Right atrium auricular region (tissue), 2 donors: ENCODE data around the gene VAV1. TPM values are rescaled to one million over a fixed set of nuclear protein-coding genes. Genes with fewer than 3 reads are reported as not detected.
"Not testable (repeated sequence)": the region's sequence is repeated elsewhere in the genome, so short reads cannot be mapped to it uniquely, and the experiment has no call there.

Experiments used
- DNase-seq: peaks from one replicate; pipeline ENCODE4 v3.0.0-alpha.2; 2019; ENCODE audit warnings: low spot score
- H3K27ac ChIP-seq, 2 donors: fragments of 200-600 bp; sonication (generic); 1 replicate in 1 of 2; 2 replicates in 1 of 2; pipeline ENCODE4 v1.5.1; 2016 to 2019
- H3K27me3 ChIP-seq, 2 donors: fragments of 200-600 bp; sonication (generic); one replicate each; pipeline versions ENCODE4 v1.5.1 to v1.6.0; 2017 to 2019
- H3K36me3 ChIP-seq: fragments of 200-600 bp; sonication (generic); one replicate; pipeline ENCODE4 v1.5.1; 2016
- H3K4me1 ChIP-seq, 2 donors: fragments of 200-600 bp; sonication (generic); one replicate each; pipeline versions ENCODE4 v1.5.1 to v1.6.0; 2017 to 2019
- H3K4me3 ChIP-seq, 2 donors: fragments of 200-600 bp; sonication (generic); 1 replicate in 1 of 2; 2 replicates in 1 of 2; pipeline ENCODE4 v1.5.1; 2017 to 2019; ENCODE audit warnings: mild to moderate bottlenecking in 1 of 2, moderate library complexity in 1 of 2
- H3K9me3 ChIP-seq, 2 donors: fragments of 200-600 bp; sonication (generic); one replicate each; pipeline ENCODE4 v1.5.1; 2019
- CTCF ChIP-seq, 2 donors: fragments of 200-600 bp; sonication (generic); IDR thresholded peaks; one replicate each; pipeline ENCODE4 v1.5.1; 2019; ENCODE audit warnings: antibody characterized with exemption in 2 of 2
- total RNA-seq, 2 donors: library from RNA; depleted of rRNA; stranded (reverse); fragments of >200 nt; gene quantifications; one replicate each; pipeline ENCODE4 v1.1.0, GENCODE V29; 2016

The VAV1 gene
- total RNA-seq, 2 donors from 2014 or later, result 0.52 to 1.4 TPM

DNA sequence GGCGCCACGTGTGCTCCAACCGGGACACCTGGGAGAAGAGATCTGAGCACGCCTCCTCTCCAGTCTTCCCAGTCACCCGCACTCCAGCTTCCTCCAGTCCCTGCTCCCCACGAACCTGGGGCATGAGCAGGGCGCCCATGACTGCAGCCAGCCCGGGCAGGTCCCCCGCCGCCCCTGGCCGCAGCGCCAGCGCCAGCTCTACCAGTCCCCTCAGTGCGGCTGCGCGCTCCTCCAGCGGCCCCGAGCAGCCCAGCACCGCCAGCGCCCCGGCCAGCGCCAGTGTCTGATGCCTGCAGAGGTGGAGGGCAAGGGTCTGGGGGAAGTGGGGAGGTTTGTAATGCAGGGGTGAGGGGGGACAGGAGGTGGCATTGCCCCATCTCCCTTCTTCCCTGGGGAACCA, 18.4 kb upstream of the VAV1 start:
- H3K4me3 ChIP-seq, result no peak overlapping the region
- no peak for TF ChIP-seq CTCF (IDR thresholded peaks at IDR 0.05)
- no peak overlapping the region for H3K27ac ChIP-seq
- H3K4me1 ChIP-seq, result peaks cover 0 to 13% of the 10 kb centered on the region in 2 donors
- H3K27me3 ChIP-seq, result no peaks in the 10 kb centered on the region
- no peaks in the 10 kb centered on the region for H3K9me3 ChIP-seq
- H3K36me3 ChIP-seq, result peaks cover 36% of the 10 kb centered on the region
- DNase-seq, result no peak

DNA sequence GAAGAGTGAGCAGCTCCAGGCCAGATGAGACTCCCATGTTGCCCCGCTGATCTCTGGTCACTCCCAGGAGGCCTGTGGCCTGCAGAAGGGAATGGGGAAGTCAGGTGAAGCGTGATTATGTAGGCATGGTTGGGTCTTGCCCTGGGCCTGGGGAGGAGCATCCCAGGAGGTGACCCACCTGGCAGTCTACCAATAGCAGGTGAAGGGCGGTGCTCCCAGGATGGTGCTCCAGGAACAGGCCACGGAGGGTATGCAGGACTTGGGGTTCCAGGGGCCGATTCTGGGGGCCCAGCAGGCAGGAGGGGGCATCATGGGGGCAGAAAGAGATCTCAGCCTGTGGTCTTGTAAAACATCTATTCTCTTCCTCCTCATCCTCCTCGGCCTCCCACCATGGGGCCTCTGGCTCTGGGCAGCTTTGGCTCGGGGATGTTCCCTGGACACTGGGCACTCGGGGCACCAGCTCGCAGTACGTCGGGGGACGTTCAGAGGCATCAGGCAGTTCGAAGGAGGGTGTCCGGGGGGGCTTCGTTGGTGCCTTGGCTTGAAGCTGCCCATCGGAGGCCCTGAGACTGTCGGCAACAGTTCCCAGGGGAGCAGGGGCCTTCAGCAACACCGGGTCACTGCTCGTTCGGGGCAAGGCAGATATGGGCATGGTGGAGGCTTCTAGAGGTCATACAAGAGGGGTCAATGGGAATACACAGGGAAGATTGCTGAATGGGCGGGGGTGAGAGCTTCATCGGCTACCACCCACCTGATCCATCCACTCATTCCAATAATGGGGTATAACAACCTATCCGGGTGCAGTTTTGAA, 17.6 kb upstream of the VAV1 start:
- H3K9me3 ChIP-seq, result no peaks in the 10 kb centered on the region
- H3K36me3 ChIP-seq, result peaks cover 28% of the 10 kb centered on the region
- H3K4me1 ChIP-seq, result peaks cover 0 to 13% of the 10 kb centered on the region in 2 donors
- no peak overlapping the region for H3K4me3 ChIP-seq
- TF ChIP-seq CTCF (IDR thresholded peaks at IDR 0.05), result no peak
- H3K27me3 ChIP-seq, result no peaks in the 10 kb centered on the region
- no peak for DNase-seq
- no peak overlapping the region for H3K27ac ChIP-seq

GRCh38 chr19:6760606-6761005, 11.9 kb upstream of the VAV1 start:
- H3K27ac ChIP-seq, result no peak overlapping the region
- H3K36me3 ChIP-seq, result no peaks in the 10 kb centered on the region
- no peak for DNase-seq
- H3K4me1 ChIP-seq, result no peaks in the 10 kb centered on the region
- H3K9me3 ChIP-seq, result no peaks in the 10 kb centered on the region
- H3K4me3 ChIP-seq, result no peak overlapping the region
- no peaks in the 10 kb centered on the region for H3K27me3 ChIP-seq
- TF ChIP-seq CTCF (IDR thresholded peaks at IDR 0.05), result no peak

DNA sequence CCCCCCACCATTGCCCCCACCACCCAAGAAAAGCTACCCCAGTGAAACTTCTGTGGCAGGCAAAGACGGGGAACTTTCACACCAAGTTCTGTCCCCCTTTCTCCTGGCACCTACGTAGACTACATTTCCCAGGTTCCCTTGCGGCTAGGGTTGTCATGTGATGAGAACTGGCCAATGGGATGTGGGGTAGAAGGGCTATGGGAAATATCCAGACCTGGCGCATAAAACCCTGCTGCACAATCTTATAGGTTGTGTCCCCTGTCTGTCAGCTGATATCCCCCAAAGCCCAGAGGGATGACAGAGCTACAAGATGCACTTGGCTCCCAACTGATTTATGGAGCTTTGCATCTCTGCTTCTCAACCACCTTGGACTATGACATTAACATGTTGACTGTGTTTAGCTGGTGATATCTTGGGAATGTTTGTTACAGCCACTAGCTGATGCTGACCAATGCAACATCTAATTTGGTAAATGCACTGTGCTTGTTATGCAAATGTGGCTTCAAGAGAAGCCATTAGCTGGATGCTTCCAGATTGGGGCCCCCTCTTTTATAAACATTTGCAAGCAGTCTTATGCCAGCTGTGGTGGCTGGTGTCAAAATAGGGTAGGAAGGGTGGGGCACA, 11.3 kb upstream of the VAV1 start:
- H3K36me3 ChIP-seq, result no peaks in the 10 kb centered on the region
- H3K27ac ChIP-seq, result no peak overlapping the region
- no peak for DNase-seq
- no peak overlapping the region for H3K4me3 ChIP-seq
- no peaks in the 10 kb centered on the region for H3K9me3 ChIP-seq
- TF ChIP-seq CTCF (IDR thresholded peaks at IDR 0.05), result no peak
- H3K27me3 ChIP-seq, result peaks cover 0 to 2% of the 10 kb centered on the region in 2 donors
- peaks cover 0 to 4% of the 10 kb centered on the region in 2 donors for H3K4me1 ChIP-seq

GRCh38 chr19:6762253-6762797, 10.2 kb upstream of the VAV1 start:
- not testable (repeated sequence) for H3K36me3 ChIP-seq, DNase-seq, H3K4me3 ChIP-seq, H3K9me3 ChIP-seq, H3K27ac ChIP-seq
- peaks cover 0 to 15% of the 10 kb centered on the region in 2 donors for H3K4me1 ChIP-seq
- peaks cover 0 to 13% of the 10 kb centered on the region in 2 donors for H3K27me3 ChIP-seq

DNA sequence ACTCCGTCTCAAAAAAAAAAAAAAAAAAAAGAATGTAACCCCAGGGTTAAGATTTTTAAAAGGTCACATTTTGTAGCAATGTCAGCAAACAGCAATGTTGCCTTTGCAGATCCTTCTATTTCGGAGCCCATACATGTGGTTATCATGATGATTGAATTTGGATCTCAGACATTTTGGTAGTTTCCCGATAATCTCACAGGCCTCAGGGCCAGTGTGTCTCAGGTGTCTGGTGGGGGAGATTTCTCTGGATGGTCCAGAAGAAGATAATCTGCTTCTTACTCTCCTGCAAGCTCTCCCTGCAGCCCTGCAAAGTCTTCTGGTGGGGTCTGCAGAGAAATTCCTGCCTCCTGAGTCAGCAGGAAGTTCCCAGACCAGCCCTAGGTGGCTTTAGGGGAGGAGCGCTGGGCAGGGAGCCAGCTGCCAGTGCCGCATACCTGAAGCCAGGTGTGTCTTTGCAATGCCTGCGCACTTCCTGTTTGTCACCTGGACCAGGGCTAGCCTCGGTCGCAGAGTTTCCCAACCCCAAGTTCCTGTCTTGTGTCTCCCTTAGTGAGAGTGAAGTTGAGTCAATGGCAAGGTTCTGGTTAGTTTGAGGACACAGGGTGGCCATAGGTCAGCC, 6.7 kb upstream of the VAV1 start:
- Histone ChIP-seq H3K9me3 (no peaks in the 10 kb centered on the region), H3K36me3 (no peaks in the 10 kb centered on the region), H3K4me1 (peaks cover 0 to 22% of the 10 kb centered on the region in 2 donors), H3K27me3 (peaks cover 0 to 20% of the 10 kb centered on the region in 2 donors), H3K4me3 (no peak overlapping the region), H3K27ac (no peak overlapping the region)
- TF ChIP-seq CTCF (IDR thresholded peaks at IDR 0.05), result no peak
- DNase-seq, result no peak
